Breast epithelium (tissue), 3 donors: ENCODE results near the gene OTOG.

Source experiments
- POLR2A ChIP-seq: fragments of 450-650 bp; IDR thresholded peaks from one replicate; pipeline ENCODE4 v1.6.1; 2016; ENCODE audit warnings: antibody characterized with exemption, mild to moderate bottlenecking, moderate library complexity
- TF ChIP-seq, protein P1 (sequence below), 3 donors: fragments of 450-650 bp; IDR thresholded peaks; one replicate each; pipeline ENCODE4 v1.5.1; 2016 to 2017; ENCODE audit warnings: antibody characterized with exemption in 3 of 3, mild to moderate bottlenecking in 3 of 3, moderate library complexity in 3 of 3

DNA sequence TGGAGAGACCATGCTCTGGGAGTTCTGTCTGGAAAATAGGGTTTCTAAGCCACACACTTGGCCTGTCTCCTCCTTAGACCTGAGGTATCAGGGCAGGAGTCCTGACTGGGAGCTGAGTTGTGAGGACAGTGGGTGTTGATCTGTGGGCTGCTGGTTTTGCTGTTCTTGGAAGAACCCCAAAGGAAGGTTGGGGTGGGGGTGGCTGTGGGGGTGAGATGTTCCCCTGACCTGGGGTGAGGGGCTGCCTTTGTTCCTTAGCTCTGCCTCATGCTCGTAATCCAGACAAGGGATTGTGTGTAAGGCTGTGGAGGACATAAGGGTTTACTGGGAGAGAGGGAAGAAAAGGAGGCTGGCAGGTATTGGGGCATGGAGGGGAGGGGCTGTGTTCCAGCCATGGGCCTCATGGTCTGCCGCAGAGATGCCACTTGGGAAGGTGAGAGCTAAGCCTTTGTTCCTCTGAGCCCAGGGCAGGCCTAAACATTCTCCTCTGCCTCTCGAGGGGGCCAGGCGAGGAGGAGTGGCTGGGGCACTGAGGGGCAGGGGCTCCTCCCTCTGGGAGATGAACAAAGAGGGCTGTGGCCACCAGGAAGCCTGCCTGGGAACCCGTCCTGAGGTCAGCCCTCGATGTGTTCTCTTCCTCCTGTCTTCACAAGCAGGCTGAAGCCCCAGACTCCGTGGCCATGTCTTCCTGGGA is 4.4 kb downstream of the OTOG start:
- TF ChIP-seq POLR2A = no peak
- TF ChIP-seq, protein P1, sequence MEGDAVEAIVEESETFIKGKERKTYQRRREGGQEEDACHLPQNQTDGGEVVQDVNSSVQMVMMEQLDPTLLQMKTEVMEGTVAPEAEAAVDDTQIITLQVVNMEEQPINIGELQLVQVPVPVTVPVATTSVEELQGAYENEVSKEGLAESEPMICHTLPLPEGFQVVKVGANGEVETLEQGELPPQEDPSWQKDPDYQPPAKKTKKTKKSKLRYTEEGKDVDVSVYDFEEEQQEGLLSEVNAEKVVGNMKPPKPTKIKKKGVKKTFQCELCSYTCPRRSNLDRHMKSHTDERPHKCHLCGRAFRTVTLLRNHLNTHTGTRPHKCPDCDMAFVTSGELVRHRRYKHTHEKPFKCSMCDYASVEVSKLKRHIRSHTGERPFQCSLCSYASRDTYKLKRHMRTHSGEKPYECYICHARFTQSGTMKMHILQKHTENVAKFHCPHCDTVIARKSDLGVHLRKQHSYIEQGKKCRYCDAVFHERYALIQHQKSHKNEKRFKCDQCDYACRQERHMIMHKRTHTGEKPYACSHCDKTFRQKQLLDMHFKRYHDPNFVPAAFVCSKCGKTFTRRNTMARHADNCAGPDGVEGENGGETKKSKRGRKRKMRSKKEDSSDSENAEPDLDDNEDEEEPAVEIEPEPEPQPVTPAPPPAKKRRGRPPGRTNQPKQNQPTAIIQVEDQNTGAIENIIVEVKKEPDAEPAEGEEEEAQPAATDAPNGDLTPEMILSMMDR (IDR thresholded peaks at IDR 0.05) = no peak
